Measurements from ENCODE around the gene SPRY1. TPM values are rescaled to one million over a fixed set of nuclear protein-coding genes. Genes with fewer than 3 reads are reported as not detected.
A peak's percentile ranks its signal among the peaks of the same experiment; 100 is the strongest.

SPRY1 gene
- total RNA-seq, 2 experiments from 2014 or later, result 0.13 to 0.79 TPM

DNA sequence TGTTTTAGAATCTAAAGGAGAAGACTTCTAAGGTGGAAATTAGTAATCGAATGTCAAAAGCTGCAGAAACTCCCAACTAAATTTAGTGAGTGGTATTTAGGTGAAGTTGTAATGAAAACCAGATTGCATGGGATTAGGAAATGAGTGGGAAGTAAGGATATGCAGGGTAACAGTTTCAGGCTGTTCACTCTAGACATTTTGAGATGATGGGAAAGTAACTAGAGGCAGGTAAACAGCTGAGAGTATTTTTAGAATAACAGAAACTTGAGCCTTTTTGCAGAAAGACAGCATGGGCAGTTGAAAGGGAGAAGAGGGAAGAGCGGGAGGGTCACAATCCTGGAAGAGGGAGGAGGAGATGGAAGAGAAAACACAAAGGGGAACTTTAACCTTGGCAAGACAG lies 12.7 kb downstream of the SPRY1 start:
- POLR2A ChIA-PET, result interaction anchor here (0.6 to 1.4 kb wide), 4 partner anchors 14 to 286 kb away, joined by 3 to 5 read pairs (median 4); no protein-coding TSS in a partner anchor
- intact Hi-C loops (cut with micrococcal nuclease; ENCODE audit: unreplicated experiment), result no loop called here
- H2AFZ ChIP-seq (ENCODE audit: low read length), result no peak overlapping the region

DNA sequence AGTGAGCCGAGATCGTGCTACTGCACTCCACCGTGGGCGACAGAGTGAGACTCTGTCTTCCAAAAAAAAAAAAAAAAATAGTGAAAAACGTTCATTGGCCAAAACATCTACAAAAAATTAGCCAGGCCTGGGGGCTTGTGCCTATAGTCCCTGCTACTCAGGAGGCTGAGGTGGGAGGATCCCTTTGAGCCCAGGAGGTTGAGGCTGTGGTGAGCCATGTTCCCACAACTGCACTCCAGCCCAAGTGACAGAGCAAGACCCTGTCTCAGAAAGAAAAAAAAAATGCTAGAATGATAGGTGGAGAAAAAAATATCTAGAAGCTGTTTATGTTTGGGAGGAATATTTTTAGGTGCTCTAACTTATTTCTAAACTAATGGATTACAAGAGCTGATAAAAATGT lies 14.9 kb downstream of the SPRY1 start:
- POLR2A ChIA-PET, result interaction anchor here (0.6 to 1.4 kb wide), 4 partner anchors 12 to 93 kb away, joined by 3 to 6 read pairs (median 4); no protein-coding TSS in a partner anchor
- Histone ChIP-seq H3K9me2 (ENCODE audit: insufficient read depth, low read length) (no peaks in the 10 kb centered on the region), H3K9me3 (ENCODE audit: low read length) (no peaks in the 10 kb centered on the region), H3K36me3 (ENCODE audit: insufficient read depth, low read length) (no peaks in the 10 kb centered on the region), H4K20me1 (ENCODE audit: insufficient read depth, low read length) (no peaks in the 10 kb centered on the region), H2AFZ (ENCODE audit: low read length) (no peak overlapping the region), H3K4me1 (ENCODE audit: insufficient read depth, low read length, poor library complexity, severe bottlenecking) (peaks cover 18% of the 10 kb centered on the region), H3K79me2 (ENCODE audit: insufficient read depth, low read depth, low read length) (no peaks in the 10 kb centered on the region), H3K4me2 (ENCODE audit: low read length) (peak overlapping the region; percentile 44; the same call in 1 of the 2 replicates), H3K27ac (ENCODE audit: low read depth, low read length, poor library complexity, severe bottlenecking) (no peak overlapping the region), H3K4me3 (ENCODE audit: low read depth, low read length, poor library complexity, severe bottlenecking) (no peak overlapping the region)
- TF ChIP-seq, protein P1, sequence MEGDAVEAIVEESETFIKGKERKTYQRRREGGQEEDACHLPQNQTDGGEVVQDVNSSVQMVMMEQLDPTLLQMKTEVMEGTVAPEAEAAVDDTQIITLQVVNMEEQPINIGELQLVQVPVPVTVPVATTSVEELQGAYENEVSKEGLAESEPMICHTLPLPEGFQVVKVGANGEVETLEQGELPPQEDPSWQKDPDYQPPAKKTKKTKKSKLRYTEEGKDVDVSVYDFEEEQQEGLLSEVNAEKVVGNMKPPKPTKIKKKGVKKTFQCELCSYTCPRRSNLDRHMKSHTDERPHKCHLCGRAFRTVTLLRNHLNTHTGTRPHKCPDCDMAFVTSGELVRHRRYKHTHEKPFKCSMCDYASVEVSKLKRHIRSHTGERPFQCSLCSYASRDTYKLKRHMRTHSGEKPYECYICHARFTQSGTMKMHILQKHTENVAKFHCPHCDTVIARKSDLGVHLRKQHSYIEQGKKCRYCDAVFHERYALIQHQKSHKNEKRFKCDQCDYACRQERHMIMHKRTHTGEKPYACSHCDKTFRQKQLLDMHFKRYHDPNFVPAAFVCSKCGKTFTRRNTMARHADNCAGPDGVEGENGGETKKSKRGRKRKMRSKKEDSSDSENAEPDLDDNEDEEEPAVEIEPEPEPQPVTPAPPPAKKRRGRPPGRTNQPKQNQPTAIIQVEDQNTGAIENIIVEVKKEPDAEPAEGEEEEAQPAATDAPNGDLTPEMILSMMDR (conservative IDR thresholded peaks at IDR 0.05; ENCODE audit: low read length), result no peak
- no peak for TF ChIP-seq EZH2phosphoT487 (IDR thresholded peaks at IDR 0.05; ENCODE audit: borderline replicate concordance, low read depth, low read length)
- CTCF ChIA-PET (ENCODE audit: unreplicated experiment), result no interaction called here
- BruUV-seq (replicated peaks), result no TSS peak
- intact Hi-C loops (cut with micrococcal nuclease; ENCODE audit: unreplicated experiment), result no loop called here
- no peak for DNase-seq (ENCODE audit: low spot score)

More for the DNA sequence above, 12.7 kb downstream of the SPRY1 start:
- no peaks in the 10 kb centered on the region for H3K9me3 ChIP-seq (ENCODE audit: low read length)
- no peak overlapping the region for H3K27ac ChIP-seq (ENCODE audit: low read depth, low read length, poor library complexity, severe bottlenecking)
- H3K4me2 ChIP-seq (ENCODE audit: low read length), result no peak overlapping the region
- TF ChIP-seq, protein P1 (conservative IDR thresholded peaks at IDR 0.05; ENCODE audit: low read length), result no peak
- TF ChIP-seq EZH2phosphoT487 (IDR thresholded peaks at IDR 0.05; ENCODE audit: borderline replicate concordance, low read depth, low read length), result no peak
- DNase-seq (ENCODE audit: low spot score), result no peak
- H3K4me3 ChIP-seq (ENCODE audit: low read depth, low read length, poor library complexity, severe bottlenecking), result no peak overlapping the region
- no peaks in the 10 kb centered on the region for H3K79me2 ChIP-seq (ENCODE audit: insufficient read depth, low read depth, low read length)
- no peaks in the 10 kb centered on the region for H3K36me3 ChIP-seq (ENCODE audit: insufficient read depth, low read length)
- H3K4me1 ChIP-seq (ENCODE audit: insufficient read depth, low read length, poor library complexity, severe bottlenecking), result peaks cover 18% of the 10 kb centered on the region
- CTCF ChIA-PET (ENCODE audit: unreplicated experiment), result no interaction called here
- BruUV-seq (replicated peaks), result no TSS peak
- H4K20me1 ChIP-seq (ENCODE audit: insufficient read depth, low read length), result no peaks in the 10 kb centered on the region
- no peaks in the 10 kb centered on the region for H3K9me2 ChIP-seq (ENCODE audit: insufficient read depth, low read length)

DNA sequence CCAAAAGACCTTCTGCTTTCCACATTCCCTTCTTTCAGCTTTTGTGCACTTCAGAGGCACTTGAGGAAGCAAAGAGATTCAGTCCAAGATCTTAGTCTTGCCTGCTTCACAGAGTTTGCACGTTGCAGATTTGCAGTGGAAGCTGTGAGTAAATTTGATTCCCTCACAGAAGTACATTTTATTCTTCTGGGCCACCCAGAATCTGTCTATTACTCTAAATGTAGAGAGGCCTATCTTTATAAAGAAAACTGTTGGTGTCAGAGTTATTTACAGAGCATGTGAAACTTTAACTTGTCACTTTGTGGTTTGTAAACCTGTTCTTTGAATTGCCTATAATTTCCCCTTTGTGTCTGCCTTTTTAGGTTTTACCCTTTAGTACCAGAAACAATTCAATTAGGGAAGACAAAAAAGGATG lies 15.5 kb downstream of the SPRY1 start:
- Histone ChIP-seq H3K9me2 (ENCODE audit: insufficient read depth, low read length) (no peaks in the 10 kb centered on the region), H3K79me2 (ENCODE audit: insufficient read depth, low read depth, low read length) (no peaks in the 10 kb centered on the region), H3K4me2 (ENCODE audit: low read length) (peak overlapping the region; percentile 44), H3K27ac (ENCODE audit: low read depth, low read length, poor library complexity, severe bottlenecking) (no peak overlapping the region), H2AFZ (ENCODE audit: low read length) (no peak overlapping the region), H3K9me3 (ENCODE audit: low read length) (no peaks in the 10 kb centered on the region), H3K4me3 (ENCODE audit: low read depth, low read length, poor library complexity, severe bottlenecking) (no peak overlapping the region), H3K36me3 (ENCODE audit: insufficient read depth, low read length) (no peaks in the 10 kb centered on the region), H4K20me1 (ENCODE audit: insufficient read depth, low read length) (no peaks in the 10 kb centered on the region), H3K4me1 (ENCODE audit: insufficient read depth, low read length, poor library complexity, severe bottlenecking) (peaks cover 18% of the 10 kb centered on the region)
- intact Hi-C loops (cut with micrococcal nuclease; ENCODE audit: unreplicated experiment), result no loop called here
- CTCF ChIA-PET (ENCODE audit: unreplicated experiment), result no interaction called here
- TF ChIP-seq, protein P1 (conservative IDR thresholded peaks at IDR 0.05; ENCODE audit: low read length), result no peak
- TF ChIP-seq EZH2phosphoT487 (IDR thresholded peaks at IDR 0.05; ENCODE audit: borderline replicate concordance, low read depth, low read length), result no peak
- BruUV-seq (replicated peaks), result no TSS peak
- peak; percentile 47 for DNase-seq (ENCODE audit: low spot score)
- POLR2A ChIA-PET, result interaction anchor here (0.7 to 1.4 kb wide), 4 partner anchors 12 to 38 kb away, joined by 3 to 6 read pairs (median 4); no protein-coding TSS in a partner anchor

All from OCI-LY7 (cell line).